IPS-20b (cell line): ENCODE data around the gene GNAT2.

Experiments
- H3K27ac ChIP-seq: one replicate; pipeline ENCODE4 v1.5.1; 2013; ENCODE audit warnings: low read length
- H3K27me3 ChIP-seq: 2 replicates; pipeline ENCODE4 v1.6.1; 2013; ENCODE audit warnings: mild to moderate bottlenecking, low read length, inconsistent platforms; ENCODE audit not compliant: insufficient read depth
- H3K36me3 ChIP-seq: 2 replicates; pipeline ENCODE4 v1.6.1; 2013; ENCODE audit warnings: low read depth, mild to moderate bottlenecking, inconsistent platforms, low read length, moderate library complexity; ENCODE audit not compliant: insufficient read depth
- H3K4me1 ChIP-seq: 2 replicates; pipeline ENCODE4 v1.6.1; 2013; ENCODE audit warnings: mild to moderate bottlenecking, control low read depth, inconsistent platforms, low read length, moderate library complexity; ENCODE audit not compliant: insufficient read depth
- H3K4me3 ChIP-seq: 2 replicates; pipeline ENCODE4 v1.5.1; 2013; ENCODE audit warnings: mild to moderate bottlenecking, low read length, inconsistent platforms
- H3K9ac ChIP-seq: 2 replicates; pipeline ENCODE4 v1.6.1; 2013; ENCODE audit warnings: low read depth, mild to moderate bottlenecking, inconsistent platforms, low read length, moderate library complexity
- H3K9me3 ChIP-seq: 2 replicates; pipeline ENCODE4 v1.6.1; 2013; ENCODE audit warnings: mild to moderate bottlenecking, low read depth, low read length, inconsistent platforms; ENCODE audit not compliant: insufficient read depth

The GNAT2 gene

DNA sequence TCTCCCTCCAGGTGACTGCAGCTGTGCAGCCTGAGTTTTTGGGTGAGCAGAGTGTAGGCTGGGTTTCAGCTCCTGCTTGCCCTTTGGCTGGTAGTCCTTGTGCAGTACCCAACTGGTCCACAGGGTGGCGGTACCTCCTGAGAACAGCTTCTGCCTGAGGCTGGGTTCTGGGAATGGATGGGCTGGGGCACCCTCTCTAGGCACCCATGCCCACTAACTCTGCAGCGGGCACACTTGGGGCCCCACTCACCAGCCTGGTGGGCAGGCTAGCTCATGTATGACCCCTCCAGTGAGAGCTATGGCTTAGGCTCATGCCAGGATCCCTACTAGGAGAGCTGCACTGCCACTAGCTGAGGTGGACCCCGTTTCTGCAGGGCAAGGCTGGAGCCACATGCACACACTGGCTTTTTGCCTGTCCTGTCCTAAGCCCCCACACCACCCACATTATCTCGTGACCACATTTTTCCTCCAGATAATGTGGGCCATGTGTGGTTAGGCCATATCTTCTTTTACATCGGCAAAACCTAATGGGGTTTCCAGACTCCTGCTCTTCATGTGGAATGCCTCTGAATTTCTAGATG lies 21.0 kb upstream of the GNAT2 start:
- no peaks in the 10 kb centered on the region for H3K9me3 ChIP-seq
- peaks cover 6% of the 10 kb centered on the region; the same call in 1 of the 2 replicates for H3K4me1 ChIP-seq
- no peak overlapping the region for H3K27ac ChIP-seq
- no peaks in the 10 kb centered on the region for H3K36me3 ChIP-seq
- H3K27me3 ChIP-seq, result peaks cover 7% of the 10 kb centered on the region; the same call in 1 of the 2 replicates
- no peak overlapping the region for H3K4me3 ChIP-seq
- H3K9ac ChIP-seq, result no peak overlapping the region

DNA sequence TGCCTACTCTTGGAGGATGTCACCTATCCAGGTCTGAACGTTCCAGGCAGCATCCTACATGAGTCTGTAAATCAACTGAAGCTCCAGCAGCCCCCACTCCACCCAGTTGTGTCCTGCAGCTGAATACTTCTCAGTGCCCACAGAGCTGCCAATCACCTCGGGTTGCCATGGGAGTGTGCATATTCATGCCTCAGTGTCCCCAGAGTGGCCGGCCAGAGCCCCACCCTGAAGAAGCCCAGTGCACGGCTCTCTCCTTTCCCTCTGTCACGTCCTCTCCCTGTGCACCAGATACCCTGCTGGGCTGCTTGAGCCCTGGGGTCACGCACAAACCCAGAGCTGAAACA lies 20.4 kb upstream of the GNAT2 start:
- H3K27ac ChIP-seq, result no peak overlapping the region
- no peaks in the 10 kb centered on the region for H3K9me3 ChIP-seq
- H3K4me1 ChIP-seq, result peaks cover 6% of the 10 kb centered on the region; the same call in 1 of the 2 replicates
- H3K9ac ChIP-seq, result no peak overlapping the region
- H3K27me3 ChIP-seq, result peaks cover 7% of the 10 kb centered on the region; the same call in 1 of the 2 replicates
- H3K4me3 ChIP-seq, result no peak overlapping the region
- no peaks in the 10 kb centered on the region for H3K36me3 ChIP-seq

DNA sequence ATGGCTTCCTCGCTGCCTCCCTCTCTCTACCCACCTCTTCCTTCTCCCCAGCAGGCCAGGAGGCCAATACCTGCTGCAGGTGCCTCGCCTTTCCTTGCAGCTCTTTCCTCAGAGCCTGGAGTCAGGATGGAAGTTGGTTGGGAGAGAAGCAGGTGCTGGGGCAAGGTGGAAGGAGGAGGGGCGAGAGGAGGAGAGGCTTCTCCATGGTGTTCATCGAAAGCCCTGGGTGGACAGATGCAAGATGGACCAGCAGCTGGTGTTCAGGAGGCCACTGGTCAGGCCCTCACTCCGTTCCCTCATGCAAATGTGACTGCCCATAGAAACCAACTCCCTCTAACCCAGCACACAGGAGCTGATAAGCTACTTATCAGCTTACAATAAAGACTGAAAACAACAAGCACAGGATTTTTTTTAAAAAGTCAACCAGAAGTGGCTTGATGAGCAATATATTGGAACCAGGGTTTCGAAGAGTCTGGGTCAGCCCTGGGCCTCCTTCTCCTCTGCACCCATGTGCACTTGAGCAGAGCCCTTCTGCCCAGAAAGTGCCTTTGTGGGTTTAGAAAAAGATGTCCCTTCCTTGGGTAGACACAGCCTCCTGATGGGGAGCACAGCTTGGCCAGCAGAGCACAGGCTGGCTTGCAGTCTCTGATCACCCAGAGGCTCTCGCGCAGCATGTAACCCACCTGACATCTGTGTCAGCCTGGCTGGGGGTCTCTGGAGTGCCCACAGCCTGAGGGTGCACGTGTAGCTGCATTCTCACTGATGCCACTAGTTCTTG lies 19.8 kb upstream of the GNAT2 start:
- H3K9me3 ChIP-seq, result no peaks in the 10 kb centered on the region
- no peak overlapping the region for H3K9ac ChIP-seq
- no peak overlapping the region for H3K27ac ChIP-seq
- peaks cover 7% of the 10 kb centered on the region; the same call in 1 of the 2 replicates for H3K27me3 ChIP-seq
- no peak overlapping the region for H3K4me3 ChIP-seq
- H3K36me3 ChIP-seq, result no peaks in the 10 kb centered on the region
- H3K4me1 ChIP-seq, result peaks cover 6% of the 10 kb centered on the region; the same call in 1 of the 2 replicates

DNA sequence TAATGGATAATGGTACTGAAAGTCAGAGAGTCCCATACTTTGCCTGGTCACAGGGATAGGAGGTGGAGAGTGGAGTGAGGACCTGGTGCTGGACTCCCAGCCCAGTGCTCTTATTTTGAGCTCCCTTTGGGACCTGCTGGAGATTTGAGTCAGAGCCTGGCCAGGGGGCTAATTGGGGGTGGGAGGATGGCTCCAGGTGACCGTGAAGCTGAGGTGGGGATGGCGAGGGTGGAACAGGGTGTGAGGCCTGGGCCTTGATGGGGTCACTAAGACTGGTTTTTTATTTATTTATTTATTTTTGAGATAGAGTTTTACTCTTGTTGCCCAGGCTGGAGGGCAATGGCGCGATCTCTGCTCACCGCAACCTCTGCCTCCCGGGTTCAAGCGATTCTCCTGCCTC lies 18.0 kb upstream of the GNAT2 start:
- H3K4me1 ChIP-seq, result peaks cover 6% of the 10 kb centered on the region; the same call in 1 of the 2 replicates
- H3K4me3 ChIP-seq, result no peak overlapping the region
- no peak overlapping the region for H3K9ac ChIP-seq
- no peaks in the 10 kb centered on the region for H3K36me3 ChIP-seq
- H3K27ac ChIP-seq, result no peak overlapping the region
- H3K27me3 ChIP-seq, result no peaks in the 10 kb centered on the region
- H3K9me3 ChIP-seq, result no peaks in the 10 kb centered on the region

DNA sequence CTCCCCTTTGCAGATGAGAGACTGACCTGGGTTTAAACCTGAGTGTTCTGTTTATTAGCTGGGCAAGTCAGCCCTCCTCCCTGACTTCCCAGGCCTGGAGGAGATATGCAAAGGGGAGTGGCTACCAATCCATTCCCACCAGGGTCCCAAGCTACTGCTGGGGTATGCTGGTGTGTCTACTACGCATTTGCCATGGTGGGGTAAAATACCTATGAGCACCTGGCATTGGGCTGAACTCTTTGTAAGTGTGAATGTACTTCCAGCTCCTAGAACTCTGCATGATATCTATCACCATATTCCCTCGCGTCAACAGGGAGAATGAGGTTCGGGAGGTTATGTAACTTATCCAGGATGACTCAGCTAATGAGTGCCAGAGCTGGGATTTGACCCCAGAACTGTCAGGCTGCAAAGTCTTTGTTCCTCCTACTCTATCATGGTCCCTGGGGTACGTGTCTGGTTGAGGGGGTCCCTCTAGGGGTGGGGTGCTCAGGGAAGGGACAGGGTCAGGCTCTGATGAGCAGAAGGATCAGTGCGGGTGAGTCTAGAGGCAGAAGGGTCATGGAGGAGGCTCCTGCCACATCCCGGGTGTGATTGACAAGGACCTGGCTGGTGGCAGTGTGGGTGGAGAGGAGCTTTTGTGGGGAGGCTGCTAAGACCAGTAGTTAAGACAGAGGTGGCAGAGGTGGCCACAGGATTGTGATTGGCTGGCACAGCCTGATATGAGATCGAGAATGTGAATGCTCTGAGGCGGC lies 17.0 kb upstream of the GNAT2 start:
- H3K36me3 ChIP-seq, result peaks cover 4% of the 10 kb centered on the region
- H3K9me3 ChIP-seq, result no peaks in the 10 kb centered on the region
- H3K4me3 ChIP-seq, result no peak overlapping the region
- H3K27me3 ChIP-seq, result no peaks in the 10 kb centered on the region
- peak overlapping the region; percentile 19; the same call in 1 of the 2 replicates for H3K9ac ChIP-seq
- H3K4me1 ChIP-seq, result peaks cover 6% of the 10 kb centered on the region; the same call in 1 of the 2 replicates
- no peak overlapping the region for H3K27ac ChIP-seq

DNA sequence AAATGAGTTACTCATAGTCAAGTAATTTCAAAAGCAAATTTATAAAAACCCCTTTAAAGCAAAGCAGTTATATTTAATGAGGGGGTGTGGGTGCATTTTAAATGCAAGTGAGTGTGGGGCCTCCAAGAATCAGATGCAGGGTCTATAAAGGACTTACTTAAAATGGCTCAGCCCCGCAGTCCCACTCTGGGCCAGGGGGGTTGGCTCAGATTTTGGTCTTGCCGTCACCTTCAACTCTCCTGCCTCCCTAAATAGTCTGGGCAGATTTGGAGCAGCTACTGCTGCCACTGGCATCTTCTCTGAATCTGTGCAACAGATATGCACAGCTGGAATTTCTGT lies 16.4 kb upstream of the GNAT2 start:
- Histone ChIP-seq H3K27me3 (no peaks in the 10 kb centered on the region), H3K36me3 (peaks cover 10% of the 10 kb centered on the region), H3K4me3 (no peak overlapping the region), H3K9ac (no peak overlapping the region; the same call in 1 of the 2 replicates), H3K4me1 (peaks cover 6% of the 10 kb centered on the region; the same call in 1 of the 2 replicates), H3K9me3 (no peaks in the 10 kb centered on the region), H3K27ac (no peak overlapping the region)

DNA sequence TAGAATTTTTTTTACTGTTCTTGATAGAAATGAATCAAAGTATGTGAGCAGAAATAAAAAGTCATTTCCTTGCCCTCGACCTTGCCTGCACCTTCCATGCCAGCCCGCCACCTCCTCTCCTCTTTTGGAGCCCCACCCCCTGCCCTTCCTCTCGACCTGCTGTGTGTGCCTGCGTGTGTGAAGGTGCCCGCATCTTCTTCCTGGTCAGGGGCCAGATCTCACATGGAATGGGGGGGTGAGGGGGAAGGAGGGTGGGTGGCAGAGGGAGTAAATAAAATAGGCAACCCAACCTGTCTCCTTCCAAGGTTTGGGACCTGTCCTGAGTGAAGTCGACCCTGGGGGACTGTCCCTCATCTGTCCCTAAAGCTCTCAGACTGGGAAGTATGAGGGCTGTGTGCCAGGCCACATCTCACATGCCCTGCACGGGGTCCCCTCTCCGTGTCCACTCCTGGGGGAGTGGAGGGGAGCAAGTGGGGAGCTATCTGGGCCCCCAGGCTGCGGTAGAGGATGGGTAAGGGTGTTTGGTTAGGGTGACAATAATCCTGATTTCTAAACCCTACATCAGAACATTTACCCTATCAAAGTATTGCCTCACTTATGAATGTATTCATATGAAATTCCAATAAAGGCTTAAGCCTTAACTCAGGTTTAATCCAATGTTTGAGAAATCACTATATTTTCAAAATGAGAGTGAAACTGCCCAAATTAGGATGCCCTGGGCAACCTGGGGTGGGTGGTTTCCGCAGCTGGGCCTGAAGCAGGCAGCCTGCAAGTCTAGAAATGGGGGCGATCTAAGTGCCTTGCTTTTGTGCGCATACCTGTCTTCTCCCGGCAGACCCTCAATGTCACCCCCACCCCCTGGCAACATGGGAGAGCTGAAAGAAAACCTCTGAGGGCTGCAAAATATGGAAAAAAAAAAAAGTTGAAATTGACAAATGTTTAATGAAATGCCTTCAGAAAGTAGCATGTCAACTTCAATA lies 15.6 kb upstream of the GNAT2 start:
- H3K36me3 ChIP-seq, result peaks cover 13% of the 10 kb centered on the region
- no peaks in the 10 kb centered on the region for H3K27me3 ChIP-seq
- no peak overlapping the region for H3K4me3 ChIP-seq
- H3K9ac ChIP-seq, result no peak overlapping the region
- H3K27ac ChIP-seq, result no peak overlapping the region
- no peaks in the 10 kb centered on the region for H3K9me3 ChIP-seq
- H3K4me1 ChIP-seq, result peaks cover 6% of the 10 kb centered on the region; the same call in 1 of the 2 replicates

DNA sequence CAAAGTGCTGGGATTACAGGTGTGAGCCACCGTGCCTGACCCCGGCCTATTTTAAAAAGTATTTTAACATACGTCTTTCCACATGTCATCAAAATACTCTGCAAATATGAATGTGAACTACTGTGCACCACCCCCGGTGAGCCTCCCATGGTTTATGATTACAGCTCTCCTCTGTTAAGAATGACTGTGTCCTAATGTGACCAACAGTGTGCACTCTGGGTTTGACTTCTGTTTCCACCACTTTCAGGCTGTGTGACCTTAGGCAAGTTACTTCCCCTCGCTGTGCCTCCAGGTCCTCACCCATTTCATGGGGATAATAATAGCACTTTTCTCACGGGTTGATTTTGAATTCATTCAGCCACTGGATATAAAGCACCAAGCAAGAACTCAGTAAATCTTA lies 14.9 kb upstream of the GNAT2 start:
- Histone ChIP-seq H3K4me3 (no peak overlapping the region), H3K27me3 (no peaks in the 10 kb centered on the region), H3K27ac (no peak overlapping the region), H3K4me1 (peaks cover 6% of the 10 kb centered on the region; the same call in 1 of the 2 replicates), H3K36me3 (peaks cover 19% of the 10 kb centered on the region), H3K9me3 (no peaks in the 10 kb centered on the region), H3K9ac (no peak overlapping the region)

DNA sequence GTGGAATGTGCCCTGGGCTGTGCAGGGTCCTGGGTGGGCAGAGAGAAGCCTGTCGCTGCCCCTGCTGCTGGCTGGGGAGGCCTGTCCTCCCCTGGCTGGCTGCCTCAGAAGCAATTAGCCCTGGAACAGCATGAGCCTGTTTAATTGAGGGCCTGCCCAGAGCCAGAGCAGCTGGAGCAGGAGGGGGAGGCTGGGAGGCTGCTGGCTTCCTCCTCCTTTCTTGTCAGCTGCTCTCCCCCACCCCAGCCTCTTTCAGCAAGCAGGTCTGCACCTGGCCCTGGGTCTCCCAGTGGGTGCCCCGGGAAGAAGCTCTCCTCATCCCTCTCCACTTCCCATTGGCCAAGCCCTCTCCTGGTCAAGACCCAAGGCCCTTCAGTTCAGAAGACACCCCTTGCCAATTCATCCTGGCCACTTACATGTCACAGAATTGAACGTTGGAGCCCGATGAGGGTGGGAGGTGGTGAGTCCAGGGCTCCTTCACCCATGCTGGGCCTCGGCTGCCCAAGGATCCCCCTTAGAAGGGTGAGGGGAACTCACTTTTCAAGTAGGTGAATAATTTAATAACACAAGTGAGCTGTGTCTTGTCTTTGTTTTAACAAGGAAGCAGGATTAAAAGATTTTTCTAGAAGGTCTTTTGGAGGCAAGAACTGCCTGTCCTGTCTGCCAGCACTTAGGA lies 13.4 kb upstream of the GNAT2 start:
- peaks cover 32% of the 10 kb centered on the region for H3K36me3 ChIP-seq
- H3K4me1 ChIP-seq, result peaks cover 6% of the 10 kb centered on the region; the same call in 1 of the 2 replicates
- no peaks in the 10 kb centered on the region for H3K9me3 ChIP-seq
- no peaks in the 10 kb centered on the region for H3K27me3 ChIP-seq
- H3K9ac ChIP-seq, result no peak overlapping the region
- H3K27ac ChIP-seq, result no peak overlapping the region
- no peak overlapping the region for H3K4me3 ChIP-seq

DNA sequence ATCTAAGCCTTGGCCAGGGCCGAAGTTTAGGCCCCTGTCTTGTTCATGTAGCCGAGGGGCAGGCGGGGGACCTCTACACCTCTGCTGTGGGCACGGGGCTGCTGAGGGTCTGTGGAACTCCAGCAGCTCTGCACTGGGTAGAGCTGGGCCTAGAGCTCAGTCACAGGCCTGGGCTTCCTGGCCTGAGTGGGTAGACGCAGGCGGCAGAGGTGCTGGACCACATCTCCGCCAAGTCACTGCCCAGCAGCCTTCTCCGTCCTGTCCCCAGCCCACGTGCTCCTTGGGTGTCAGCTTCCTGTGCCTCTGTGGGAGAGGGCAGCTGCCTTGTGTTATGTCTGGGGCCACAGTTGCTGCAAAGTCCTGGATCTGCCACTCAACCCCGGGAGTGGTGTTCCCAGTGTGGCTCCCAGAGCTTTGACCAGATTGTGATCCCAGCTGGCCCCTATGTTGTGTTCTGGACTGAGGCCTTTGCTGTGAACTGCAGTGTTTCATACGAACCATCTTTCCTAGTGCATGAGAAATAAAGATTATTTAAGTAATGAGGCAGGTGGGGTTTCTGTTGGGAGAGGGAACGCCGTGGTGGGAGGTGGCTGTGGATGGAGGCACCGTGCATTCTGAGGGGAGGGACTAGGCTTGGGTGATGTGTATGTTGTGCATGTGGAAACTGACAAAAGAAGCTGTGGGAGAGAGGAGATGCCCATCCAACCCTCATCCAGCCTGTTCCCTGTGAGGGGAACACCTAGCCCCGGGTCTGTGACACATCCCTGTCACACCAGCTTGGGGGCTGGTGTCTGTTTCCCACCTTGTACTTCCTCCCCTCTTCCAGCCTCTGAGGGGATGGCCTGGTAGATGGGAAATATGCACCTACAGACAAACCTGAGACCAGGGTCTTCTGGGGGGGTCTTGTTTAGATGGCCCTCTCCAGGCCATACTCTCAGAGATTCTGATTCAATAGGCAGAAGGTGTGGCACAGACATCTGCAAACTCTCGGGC lies 12.4 kb upstream of the GNAT2 start:
- peaks cover 42% of the 10 kb centered on the region for H3K36me3 ChIP-seq
- H3K9ac ChIP-seq, result no peak overlapping the region
- no peaks in the 10 kb centered on the region for H3K9me3 ChIP-seq
- H3K4me1 ChIP-seq, result peaks cover 6% of the 10 kb centered on the region; the same call in 1 of the 2 replicates
- no peaks in the 10 kb centered on the region for H3K27me3 ChIP-seq
- H3K27ac ChIP-seq, result no peak overlapping the region
- no peak overlapping the region for H3K4me3 ChIP-seq
